Measurements from ENCODE around the gene RETREG2. TPM values are rescaled to one million over a fixed set of nuclear protein-coding genes. Genes with fewer than 3 reads are reported as not detected.
A peak's percentile ranks its signal among the peaks of the same experiment; 100 is the strongest.

The RETREG2 gene
- total RNA-seq, 1 donor from 2014 or later = 34.4 TPM

DNA sequence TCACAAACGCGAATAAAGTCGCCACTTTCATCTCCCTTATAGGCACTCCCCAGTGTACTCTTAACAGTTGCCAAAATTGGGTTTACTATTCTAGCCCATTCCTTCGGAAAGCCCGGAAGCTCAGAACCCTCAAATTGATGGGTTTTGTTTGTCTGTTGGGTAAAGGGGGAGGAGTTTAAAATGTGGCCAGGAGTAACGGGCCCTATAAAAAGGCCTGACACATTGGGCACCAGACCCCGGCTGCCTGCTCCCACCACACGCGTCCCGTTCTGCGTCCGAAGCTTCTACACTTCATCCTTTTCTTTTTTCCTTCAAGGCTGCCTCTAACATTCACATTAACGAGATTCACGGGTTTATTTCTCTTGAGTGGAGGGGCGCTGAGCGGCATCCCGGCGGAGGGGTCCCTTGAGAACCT, 18.3 kb upstream of the RETREG2 start:
- H3K4me3 ChIP-seq (ENCODE audit: low read depth, low read length) = peak overlapping the region; percentile 77

DNA sequence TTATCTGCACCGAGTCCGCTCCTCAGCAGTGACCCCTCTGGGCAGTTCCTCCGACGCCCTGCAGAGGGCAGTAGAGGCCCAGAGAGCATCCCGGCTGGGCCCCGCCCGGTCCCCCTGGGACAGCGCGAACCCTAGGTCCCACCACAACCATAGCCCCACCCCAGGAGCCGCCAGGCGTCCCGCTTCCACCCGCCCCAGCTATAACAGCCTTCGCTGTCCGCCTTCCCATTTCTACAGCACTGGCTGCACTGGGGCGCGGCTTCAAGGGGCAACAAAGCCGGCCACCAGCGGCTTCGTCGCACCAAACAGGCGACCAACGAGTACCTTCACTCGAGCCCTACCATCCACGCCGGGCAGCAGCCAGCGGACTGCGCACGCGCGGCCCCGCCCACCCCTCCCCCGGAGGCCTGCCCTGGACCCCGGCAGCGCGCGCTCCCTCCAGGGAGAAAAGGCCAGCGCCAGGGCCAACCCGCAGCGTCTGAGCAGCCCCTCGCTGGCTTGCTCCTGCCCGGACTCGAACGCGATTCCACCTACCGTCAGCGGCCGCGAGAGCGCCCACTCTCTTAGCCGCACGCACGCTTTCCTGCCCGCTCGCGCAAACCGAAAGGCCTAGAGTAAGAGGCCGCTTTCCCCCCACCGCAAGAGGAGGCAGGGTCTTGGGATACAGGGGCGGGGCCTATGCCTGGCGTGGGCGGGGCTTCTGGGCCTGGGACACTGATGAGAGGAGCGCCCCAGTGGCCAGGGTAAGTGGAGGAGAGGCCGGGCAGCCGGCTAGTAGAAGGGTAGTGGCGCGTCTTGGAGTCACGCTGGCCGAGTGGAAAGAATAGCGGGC, 17.7 kb upstream of the RETREG2 start, which contains the start of gene NHEJ1:
TSS of gene NHEJ1 (minus strand) at position 630 of the 832 bp plus-strand sequence. CDS start 2,453 bp downstream, outside the sequence.
- no peak for DNase-seq (ENCODE audit: low read depth)
- H3K4me3 ChIP-seq (ENCODE audit: low read depth, low read length) = peak within 1 kb of the TSS; percentile 77
- TF ChIP-seq, protein P1, sequence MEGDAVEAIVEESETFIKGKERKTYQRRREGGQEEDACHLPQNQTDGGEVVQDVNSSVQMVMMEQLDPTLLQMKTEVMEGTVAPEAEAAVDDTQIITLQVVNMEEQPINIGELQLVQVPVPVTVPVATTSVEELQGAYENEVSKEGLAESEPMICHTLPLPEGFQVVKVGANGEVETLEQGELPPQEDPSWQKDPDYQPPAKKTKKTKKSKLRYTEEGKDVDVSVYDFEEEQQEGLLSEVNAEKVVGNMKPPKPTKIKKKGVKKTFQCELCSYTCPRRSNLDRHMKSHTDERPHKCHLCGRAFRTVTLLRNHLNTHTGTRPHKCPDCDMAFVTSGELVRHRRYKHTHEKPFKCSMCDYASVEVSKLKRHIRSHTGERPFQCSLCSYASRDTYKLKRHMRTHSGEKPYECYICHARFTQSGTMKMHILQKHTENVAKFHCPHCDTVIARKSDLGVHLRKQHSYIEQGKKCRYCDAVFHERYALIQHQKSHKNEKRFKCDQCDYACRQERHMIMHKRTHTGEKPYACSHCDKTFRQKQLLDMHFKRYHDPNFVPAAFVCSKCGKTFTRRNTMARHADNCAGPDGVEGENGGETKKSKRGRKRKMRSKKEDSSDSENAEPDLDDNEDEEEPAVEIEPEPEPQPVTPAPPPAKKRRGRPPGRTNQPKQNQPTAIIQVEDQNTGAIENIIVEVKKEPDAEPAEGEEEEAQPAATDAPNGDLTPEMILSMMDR (conservative IDR thresholded peaks at IDR 0.05; ENCODE audit: low read depth, low read length) = peak; percentile 93

More for the DNA sequence above, 18.3 kb upstream of the RETREG2 start:
- TF ChIP-seq, protein P1 (conservative IDR thresholded peaks at IDR 0.05; ENCODE audit: low read depth, low read length) = no peak
- DNase-seq (ENCODE audit: low read depth) = no peak

DNA sequence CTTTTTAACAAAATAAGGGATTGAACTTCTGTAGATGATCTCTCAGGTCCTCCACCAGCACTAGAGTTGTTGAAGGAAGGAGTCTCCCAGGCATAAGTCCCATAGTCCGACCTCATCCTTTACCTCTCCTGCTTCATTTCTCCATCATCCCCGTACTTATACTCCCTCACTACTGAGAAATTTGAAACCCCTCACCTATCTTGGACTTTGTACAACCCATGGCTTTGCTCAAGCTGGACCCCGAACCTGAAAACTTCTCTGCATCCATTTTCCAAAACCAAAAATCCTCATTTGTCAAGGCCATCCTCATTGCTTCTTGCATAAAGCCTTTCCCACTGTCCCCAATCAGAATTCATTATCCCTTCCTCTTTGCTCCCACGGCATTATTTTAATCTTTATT, 17.0 kb upstream of the RETREG2 start:
- peak overlapping the region; percentile 77 for H3K4me3 ChIP-seq (ENCODE audit: low read depth, low read length)
- TF ChIP-seq, protein P1 (conservative IDR thresholded peaks at IDR 0.05; ENCODE audit: low read depth, low read length) = no peak
- no peak for DNase-seq (ENCODE audit: low read depth)

DNA sequence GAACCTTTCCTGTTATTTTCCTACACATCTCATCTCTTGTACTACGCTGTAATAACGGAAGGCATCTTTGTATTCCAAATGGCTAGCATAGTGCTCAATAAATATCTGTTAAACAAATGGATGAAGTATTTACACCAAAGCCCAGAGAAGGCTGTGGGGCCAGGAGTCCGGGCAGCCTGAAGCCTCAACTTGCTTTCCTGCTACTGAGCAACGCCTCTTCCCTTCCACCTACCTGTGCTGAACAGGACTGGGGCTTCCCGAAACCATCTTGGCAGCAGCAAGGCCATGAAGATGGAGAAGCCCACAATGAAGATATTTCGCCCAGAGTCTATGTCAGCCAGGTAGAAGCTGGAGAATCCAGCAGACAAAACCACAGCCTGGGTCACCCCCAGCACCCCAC, 14.9 kb upstream of the RETREG2 start:
- H3K4me3 ChIP-seq (ENCODE audit: low read depth, low read length) = no peak overlapping the region
- TF ChIP-seq, protein P1 (conservative IDR thresholded peaks at IDR 0.05; ENCODE audit: low read depth, low read length) = no peak
- no peak for DNase-seq (ENCODE audit: low read depth)

DNA sequence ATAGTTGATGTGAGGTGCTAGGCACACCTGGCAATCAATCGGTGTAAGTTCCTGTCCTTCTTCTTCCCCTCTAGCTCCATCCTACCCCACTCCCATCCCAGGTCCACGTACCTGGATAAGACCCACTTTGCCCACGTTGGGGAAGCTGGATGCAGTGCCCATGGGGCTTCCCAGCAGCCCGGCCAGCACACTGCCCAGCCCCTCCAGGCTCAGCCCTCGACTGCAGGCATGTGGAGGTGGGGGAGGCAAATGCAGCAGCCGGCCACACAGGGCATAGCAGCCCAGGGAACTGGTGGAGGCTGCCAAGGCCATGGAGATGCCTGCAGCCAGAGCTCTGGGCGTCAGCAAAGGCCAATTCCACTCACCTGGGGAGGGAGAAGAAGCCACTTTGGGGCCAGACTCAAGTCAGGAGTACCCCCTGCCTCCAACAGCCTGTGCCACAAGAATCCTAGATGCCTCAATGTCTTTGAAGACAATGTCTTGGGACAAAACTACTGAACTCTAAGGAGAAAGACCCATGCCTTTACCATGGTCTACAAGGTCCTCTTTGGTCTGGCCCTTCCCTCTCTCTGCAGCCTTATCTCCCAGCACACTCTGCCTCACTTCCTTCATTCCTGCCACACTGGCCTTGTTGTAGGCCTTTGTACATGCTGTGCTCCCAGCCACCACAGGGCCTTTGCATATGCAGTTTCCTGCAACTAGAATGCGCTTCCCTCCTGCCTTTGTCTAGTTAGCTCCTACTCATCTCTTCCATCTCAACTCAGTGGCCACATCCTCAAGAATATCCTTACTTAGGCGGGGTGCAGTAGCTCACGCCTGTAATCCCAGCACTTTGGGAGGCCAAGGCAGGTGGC, 12.8 kb upstream of the RETREG2 start:
- DNase-seq (ENCODE audit: low read depth) = no peak
- TF ChIP-seq, protein P1 (conservative IDR thresholded peaks at IDR 0.05; ENCODE audit: low read depth, low read length) = no peak
- H3K4me3 ChIP-seq (ENCODE audit: low read depth, low read length) = no peak overlapping the region

DNA sequence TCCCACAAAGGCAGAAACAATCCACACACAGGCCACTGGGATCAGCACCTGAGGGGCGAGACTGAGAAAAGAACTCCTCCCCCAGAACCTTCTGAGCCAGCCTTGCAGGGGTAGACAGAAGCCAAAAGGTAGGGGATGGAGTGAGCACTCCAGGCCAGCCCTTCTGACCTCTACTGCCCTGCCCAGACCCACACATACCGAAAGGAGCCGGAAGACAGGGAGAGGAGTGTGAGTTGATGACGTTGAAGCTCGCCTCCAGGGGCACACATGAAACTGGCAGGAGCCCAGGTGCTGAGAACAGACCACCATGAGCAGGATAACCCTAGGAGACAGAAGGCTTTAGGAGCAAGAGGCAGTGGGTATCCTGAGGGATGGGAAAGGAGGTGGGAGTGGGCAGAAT, 10.1 kb upstream of the RETREG2 start:
- DNase-seq (ENCODE audit: low read depth) = no peak
- H3K4me3 ChIP-seq (ENCODE audit: low read depth, low read length) = no peak overlapping the region
- TF ChIP-seq, protein P1 (conservative IDR thresholded peaks at IDR 0.05; ENCODE audit: low read depth, low read length) = no peak

All from epithelial cell of proximal tubule (primary cell).